Endothelial cell (in vitro differentiated cells): Measurements from ENCODE around the gene CNGA4. TPM values are rescaled to one million over a fixed set of nuclear protein-coding genes. Genes with fewer than 3 reads are reported as not detected.

Source experiments
- DNase-seq: peaks from one replicate; pipeline ENCODE4 v3.0.0; 2021; ENCODE audit warnings: low spot score
- H3K27ac Mint-ChIP-seq: one replicate; pipeline ENCODE4 v1.8.0; 2021; ENCODE audit warnings: mixed read lengths, inconsistent platforms; ENCODE audit not compliant: unreplicated experiment
- H3K27me3 Mint-ChIP-seq: one replicate; pipeline ENCODE4 v1.8.0; 2021; ENCODE audit warnings: mild to moderate bottlenecking, moderate library complexity, mixed read lengths, inconsistent platforms; ENCODE audit not compliant: unreplicated experiment
- H3K36me3 Mint-ChIP-seq: one replicate; pipeline ENCODE4 v1.8.0; 2021; ENCODE audit warnings: mild to moderate bottlenecking, low read depth, mixed read lengths, inconsistent platforms; ENCODE audit not compliant: unreplicated experiment
- H3K4me1 Mint-ChIP-seq: one replicate; pipeline ENCODE4 v1.8.0; 2021; ENCODE audit warnings: mild to moderate bottlenecking, mixed read lengths, inconsistent platforms; ENCODE audit not compliant: unreplicated experiment
- H3K4me3 Mint-ChIP-seq: one replicate; pipeline ENCODE4 v1.8.0; 2021; ENCODE audit warnings: mild to moderate bottlenecking, mixed read lengths, inconsistent platforms; ENCODE audit not compliant: unreplicated experiment
- H3K9me3 Mint-ChIP-seq: one replicate; pipeline ENCODE4 v1.8.0; 2021; ENCODE audit warnings: mixed read lengths, inconsistent platforms; ENCODE audit not compliant: unreplicated experiment
- CTCF ChIP-seq: fragments of 200-600 bp; sonication (generic); IDR thresholded peaks from one replicate; pipeline ENCODE4 v1.5.0; 2021; ENCODE audit warnings: antibody characterized with exemption; ENCODE audit not compliant: unreplicated experiment
- total RNA-seq: library from RNA; stranded (reverse); fragmentation: NEBNext Ultra II Directional; extraction: Animal tissue kit (Norgen Biotek cat#: 25700); gene quantifications from one replicate; pipeline ENCODE4 v1.2.1, GENCODE V29; 2021; ENCODE audit not compliant: unreplicated experiment

Gene CNGA4
- total RNA-seq, 1 donor from 2014 or later, result not detected

- Mint-ChIP-seq H3K9me3 (no peaks in the 10 kb centered on the region), H3K4me1 (no peaks in the 10 kb centered on the region), H3K36me3 (no peaks in the 10 kb centered on the region), H3K27ac (no peak overlapping the region), H3K27me3 (no peaks in the 10 kb centered on the region), H3K4me3 (no peak overlapping the region)
- DNase-seq, result no peak
- TF ChIP-seq CTCF, result no peak
Observed at GRCh38 chr11:6283453-6284023, 44.6 kb downstream of the CNGA4 start.

- no peak for DNase-seq
- Mint-ChIP-seq H3K4me1 (no peaks in the 10 kb centered on the region), H3K4me3 (no peak overlapping the region), H3K27ac (no peak overlapping the region), H3K36me3 (no peaks in the 10 kb centered on the region), H3K9me3 (no peaks in the 10 kb centered on the region), H3K27me3 (no peaks in the 10 kb centered on the region)
- no peak for TF ChIP-seq CTCF
Observed at GRCh38 chr11:6284250-6284649, 45.4 kb downstream of the CNGA4 start.

- Mint-ChIP-seq H3K9me3 (no peaks in the 10 kb centered on the region), H3K4me3 (no peak overlapping the region), H3K27me3 (no peaks in the 10 kb centered on the region), H3K36me3 (no peaks in the 10 kb centered on the region), H3K4me1 (no peaks in the 10 kb centered on the region), H3K27ac (no peak overlapping the region)
- TF ChIP-seq CTCF, result no peak
- no peak for DNase-seq
Observed at GRCh38 chr11:6285019-6285418, 46.1 kb downstream of the CNGA4 start.

Other genes starting within 250 kb of the CNGA4 start
- 0.13 TPM for gene OR56A4, start 232.1 kb upstream of the CNGA4 start, total RNA-seq
- 0.03 TPM for gene OR56A1, start 208.3 kb upstream of the CNGA4 start, total RNA-seq
- not detected for gene OR56B4, start 131.4 kb upstream of the CNGA4 start, total RNA-seq
- gene OR52B2, start 68.8 kb upstream of the CNGA4 start, total RNA-seq, result not detected
- not detected for gene OR52W1, start 39.9 kb upstream of the CNGA4 start, total RNA-seq
- not detected for gene C11orf42, start 33.5 kb upstream of the CNGA4 start, total RNA-seq
- gene FHIP1B, start 4.5 kb upstream of the CNGA4 start, total RNA-seq, result 29.3 TPM
- gene CCKBR, start 20.7 kb downstream of the CNGA4 start, total RNA-seq, result 0.64 TPM
- 91.0 TPM for gene CAVIN3, start 81.4 kb downstream of the CNGA4 start, total RNA-seq
- gene SMPD1, start 151.4 kb downstream of the CNGA4 start, total RNA-seq, result 24.8 TPM
- 43.6 TPM for gene APBB1, start 180.0 kb downstream of the CNGA4 start, total RNA-seq
- 1.4 TPM for gene HPX, start 201.9 kb downstream of the CNGA4 start, total RNA-seq
- 26.0 TPM for gene TRIM3, start 234.9 kb downstream of the CNGA4 start, total RNA-seq
- gene ARFIP2, start 242.2 kb downstream of the CNGA4 start, total RNA-seq, result 46.7 TPM
- 42.2 TPM for gene TIMM10B, start 242.4 kb downstream of the CNGA4 start, total RNA-seq